DMS114 treated with DMSO at 0.1 percent for 48 hours (cell line): Measurements from ENCODE around the gene CCDC40.

ENCODE experiments used
- DNase-seq: peaks from one replicate; lab custom pipeline; 2025; ENCODE audit not compliant: unreplicated experiment; lab: John Stamatoyannopoulos, UW

Gene CCDC40

GRCh38 chr17:80132906-80133625 lies 96.6 kb downstream of the CCDC40 start:
- DNase-seq = no peak

DNA sequence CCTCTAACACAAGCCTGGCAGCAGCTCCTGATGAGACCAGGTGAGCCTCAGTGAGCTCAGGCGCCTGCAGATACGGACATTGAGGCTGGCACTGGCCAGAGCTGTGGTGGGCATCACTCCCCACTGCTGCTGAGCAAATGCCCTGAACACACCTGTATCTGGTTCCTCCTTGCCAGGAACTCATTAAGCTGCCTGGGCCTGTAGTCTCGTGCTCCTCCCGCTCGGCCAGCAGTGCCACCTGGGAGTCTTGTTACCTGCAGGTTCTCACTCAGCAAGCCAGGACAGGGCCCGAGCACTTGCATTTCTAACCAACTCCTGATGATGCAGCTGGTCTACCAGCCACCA lies 97.2 kb downstream of the CCDC40 start:
- no peak for DNase-seq

DNA sequence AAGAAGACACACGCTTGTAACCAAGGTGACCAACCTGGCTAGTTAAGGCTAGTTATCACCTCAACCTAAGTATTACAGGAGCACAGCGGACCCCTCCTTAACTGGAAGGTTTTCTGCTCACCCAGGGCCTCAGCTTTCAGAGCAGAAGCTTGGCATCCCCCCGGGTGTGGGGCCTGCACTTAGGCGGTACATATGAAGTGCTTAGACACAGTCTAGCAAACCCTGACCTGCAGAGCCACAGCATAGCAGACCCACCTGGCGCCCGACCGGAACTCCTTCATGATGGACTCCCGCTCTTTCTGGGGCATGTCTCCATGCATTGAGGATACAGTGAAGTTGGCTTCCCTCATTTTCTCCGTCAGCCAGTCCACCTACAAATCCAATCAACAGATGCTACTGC lies 100.7 kb downstream of the CCDC40 start:
- DNase-seq = no peak

DNA sequence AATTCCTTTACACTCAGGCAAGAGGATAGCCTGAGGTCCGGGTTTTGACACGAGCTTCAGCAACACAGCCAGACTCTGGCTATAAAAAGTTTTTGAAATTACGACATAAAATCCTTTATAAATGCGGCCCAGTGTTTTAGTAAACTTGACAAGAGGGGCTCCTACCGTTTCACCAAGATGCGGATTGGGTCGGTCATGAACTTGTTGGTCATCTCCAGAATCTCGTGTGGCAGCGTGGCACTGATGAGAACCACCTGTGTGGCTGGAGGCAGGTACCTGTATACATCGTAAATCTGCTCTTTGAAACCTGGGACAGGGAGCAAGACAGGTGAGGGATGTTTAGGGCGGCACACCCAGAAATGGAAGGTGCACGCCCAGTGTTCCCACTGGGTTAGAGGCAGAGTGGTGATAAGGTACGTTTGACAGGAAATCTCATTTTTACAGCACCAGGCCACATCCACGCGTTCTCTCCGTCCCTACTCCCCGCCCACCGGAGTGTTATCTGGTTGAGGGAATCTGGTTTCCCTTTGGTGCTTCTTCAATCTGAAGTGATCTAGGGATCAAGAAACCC lies 102.5 kb downstream of the CCDC40 start:
- DNase-seq = no peak

- no peak for DNase-seq
Measured at GRCh38 chr17:80141463-80142165, 105.2 kb downstream of the CCDC40 start.

DNA sequence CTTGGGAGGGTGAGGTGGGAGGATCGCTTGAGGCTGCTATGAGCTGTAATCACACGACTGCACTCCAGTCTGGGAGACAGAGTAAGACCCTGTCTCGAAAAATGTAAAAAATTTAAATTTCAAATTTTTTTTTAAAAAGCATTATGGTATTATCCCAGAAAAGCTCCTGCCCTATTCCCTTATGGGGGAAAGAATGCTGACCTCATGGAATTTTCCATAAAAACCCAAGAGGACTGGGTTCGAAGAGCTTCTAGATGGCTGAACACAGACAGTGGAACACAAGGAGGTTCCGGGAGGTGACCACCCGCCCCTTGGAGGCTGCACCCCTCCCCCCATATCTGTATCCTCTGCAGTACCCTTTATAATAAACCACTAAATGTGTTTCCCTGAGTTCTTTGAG lies 106.5 kb downstream of the CCDC40 start:
- DNase-seq = no peak

DNA sequence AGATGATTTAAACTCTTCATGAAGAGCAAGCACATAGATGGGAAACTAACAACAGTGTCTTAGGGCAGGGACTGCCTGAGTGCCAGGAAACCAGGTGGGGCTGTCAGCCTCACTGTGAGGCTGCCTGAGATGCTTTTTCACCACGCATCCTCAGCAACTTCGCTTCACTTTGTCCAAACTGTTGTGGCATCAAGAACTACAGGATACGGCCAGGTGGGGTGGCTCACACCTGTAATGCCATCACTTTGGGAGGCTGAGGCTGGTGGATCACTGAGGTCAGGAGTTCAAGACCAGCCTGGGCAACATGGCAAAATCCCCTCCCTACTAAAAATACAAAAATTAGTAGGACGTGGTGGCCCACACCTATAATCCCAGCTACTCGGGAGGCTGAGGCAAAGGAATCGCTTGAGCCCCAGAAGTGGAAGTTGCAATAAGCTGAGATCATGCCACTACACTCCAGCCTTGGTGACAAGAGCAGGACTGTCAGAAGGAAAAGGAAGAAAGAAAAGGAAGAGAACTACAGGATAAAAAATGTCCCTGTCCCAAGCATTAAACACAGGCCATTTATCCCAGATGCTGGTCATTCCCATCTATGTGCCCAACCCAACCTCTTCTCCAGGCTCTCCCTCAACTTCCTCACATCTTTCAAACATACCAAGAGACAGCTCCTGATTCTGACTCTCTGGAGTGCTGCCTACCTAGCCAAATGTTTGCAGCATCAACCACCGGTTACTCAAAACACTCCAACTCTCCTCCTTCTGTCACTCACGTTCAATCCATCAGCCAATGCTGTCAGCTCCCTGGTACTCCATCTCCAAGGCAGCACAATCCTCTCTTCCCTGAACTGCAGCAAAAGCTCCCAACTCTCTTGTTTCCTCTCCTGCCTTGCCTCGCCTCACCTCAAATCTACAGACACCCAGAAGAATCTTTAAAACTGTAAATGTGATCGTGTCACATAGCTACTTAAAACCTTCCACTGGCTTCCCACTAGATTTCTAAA lies 108.9 kb downstream of the CCDC40 start:
- no peak for DNase-seq

GRCh38 chr17:80146121-80147034 lies 109.9 kb downstream of the CCDC40 start:
- no peak for DNase-seq

GRCh38 chr17:80147035-80147822 lies 110.8 kb downstream of the CCDC40 start, which contains the start of gene EIF4A3:
EIF4A3 (minus strand) TSS chr17:80147128; CDS start chr17:80146961, 167 bp downstream.
- DNase-seq = peak; percentile 92
